SU-DHL-6 (cell line): ENCODE results near the gene C14orf132.

Experiments
- H2AFZ ChIP-seq: fragments of 200-600 bp; sonication (generic); 2 replicates; pipeline ENCODE4 v1.6.1; 2014; ENCODE audit warnings: low read depth, mild to moderate bottlenecking, moderate library complexity, mixed read lengths, antibody characterized with exemption, low read length; ENCODE audit not compliant: severe bottlenecking
- H3F3A ChIP-seq: fragments of 200-600 bp; shearing (Covaris generic); 2 replicates; pipeline ENCODE4 v1.6.0; 2016; ENCODE audit warnings: antibody characterized with exemption, mild to moderate bottlenecking; ENCODE audit not compliant: insufficient read depth
- H3K27ac ChIP-seq: fragments of 200-600 bp; sonication (generic); 2 replicates; pipeline ENCODE4 v1.5.1; 2016; ENCODE audit warnings: low read depth, mild to moderate bottlenecking, low read length, moderate library complexity, mixed read lengths
- H3K27me3 ChIP-seq: fragments of 200-600 bp; sonication (generic), shearing (Covaris generic); 2 replicates; pipeline ENCODE4 v1.6.0; 2014; ENCODE audit warnings: mild to moderate bottlenecking, low read length
- H3K36me3 ChIP-seq: fragments of 200-600 bp; sonication (generic); 2 replicates; pipeline ENCODE4 v1.6.1; 2014; ENCODE audit warnings: mild to moderate bottlenecking, low read length, mixed read lengths
- H3K4me2 ChIP-seq: fragments of 300-600, 200-600 bp; shearing (Covaris generic), sonication (generic); 2 replicates; pipeline ENCODE4 v1.6.0; 2014; ENCODE audit warnings: low read length, low read depth, mild to moderate bottlenecking; ENCODE audit not compliant: poor library complexity, severe bottlenecking
- H3K4me3 ChIP-seq: fragments of 200-600 bp; sonication (generic); 2 replicates; pipeline ENCODE4 v1.5.1; 2014; ENCODE audit warnings: antibody characterized with exemption, low read length, mild to moderate bottlenecking, mixed read lengths; ENCODE audit not compliant: insufficient read depth, poor library complexity, severe bottlenecking
- H3K79me2 ChIP-seq: fragments of 200-600 bp; sonication (generic); 2 replicates; pipeline ENCODE4 v1.6.1; 2014; ENCODE audit warnings: mild to moderate bottlenecking, low read length, moderate library complexity; ENCODE audit not compliant: insufficient read depth
- H3K9ac ChIP-seq: fragments of 200-600 bp; sonication (generic); 2 replicates; pipeline ENCODE4 v1.7.0; 2014; ENCODE audit warnings: mild to moderate bottlenecking, low read length
- H3K9me2 ChIP-seq: fragments of 200-600 bp; sonication (generic); replicated peaks from 2 replicates; pipeline ENCODE4 v1.6.1; 2014; ENCODE audit warnings: low read length; ENCODE audit not compliant: insufficient read depth
- H3K9me3 ChIP-seq: fragments of 200-600 bp; sonication (generic); 2 replicates; pipeline ENCODE4 v1.6.1; 2014; ENCODE audit warnings: low read length, mixed read lengths; ENCODE audit not compliant: insufficient read depth
- H4K20me1 ChIP-seq: fragments of 200-600 bp; sonication (generic); 2 replicates; pipeline ENCODE4 v1.6.1; 2014; ENCODE audit warnings: low read depth, mild to moderate bottlenecking, antibody characterized with exemption, low read length, moderate library complexity, mixed read lengths
- CTCF ChIP-seq: fragments of 200-600 bp; sonication (generic); IDR thresholded peaks from one replicate; pipeline ENCODE4 v1.5.1; 2017; ENCODE audit warnings: antibody characterized with exemption, mild to moderate bottlenecking, low read length, moderate library complexity; ENCODE audit not compliant: insufficient read depth, poor library complexity, severe bottlenecking
- EZH2phosphoT487 ChIP-seq: fragments of 200-600 bp; sonication (generic), shearing (Covaris generic); conservative IDR thresholded peaks from 2 replicates; pipeline ENCODE4 v1.6.1; 2018; ENCODE audit warnings: mild to moderate bottlenecking, antibody characterized with exemption, low read length, moderate library complexity, mixed read lengths

Gene C14orf132

GRCh38 chr14:96083667-96084320 is 44.6 kb downstream of the C14orf132 start:
- Histone ChIP-seq H3K9me2 (no peaks in the 10 kb centered on the region), H3K79me2 (no peaks in the 10 kb centered on the region), H3K4me3 (no peak overlapping the region), H3K27ac (no peak overlapping the region), H2AFZ (no peak overlapping the region), H3K27me3 (no peaks in the 10 kb centered on the region), H3K4me2 (no peak overlapping the region), H3K9ac (no peak overlapping the region), H3K9me3 (no peaks in the 10 kb centered on the region), H4K20me1 (no peaks in the 10 kb centered on the region), H3K36me3 (no peaks in the 10 kb centered on the region), H3F3A (no peaks in the 10 kb centered on the region)
- TF ChIP-seq EZH2phosphoT487 (no peak), CTCF (no peak)

GRCh38 chr14:96084796-96085195 is 45.6 kb downstream of the C14orf132 start:
- TF ChIP-seq CTCF (no peak), EZH2phosphoT487 (no peak)
- Histone ChIP-seq H2AFZ (no peak overlapping the region), H3K9me2 (no peaks in the 10 kb centered on the region), H3F3A (no peaks in the 10 kb centered on the region), H4K20me1 (no peaks in the 10 kb centered on the region), H3K4me3 (no peak overlapping the region), H3K79me2 (no peaks in the 10 kb centered on the region), H3K27me3 (no peaks in the 10 kb centered on the region), H3K9me3 (no peaks in the 10 kb centered on the region), H3K27ac (no peak overlapping the region), H3K9ac (no peak overlapping the region), H3K4me2 (no peak overlapping the region), H3K36me3 (no peaks in the 10 kb centered on the region)

GRCh38 chr14:96085369-96085768 is 46.2 kb downstream of the C14orf132 start:
- Histone ChIP-seq H3K9ac (no peak overlapping the region), H3K9me3 (no peaks in the 10 kb centered on the region), H3K27ac (no peak overlapping the region), H3K36me3 (no peaks in the 10 kb centered on the region), H3K79me2 (no peaks in the 10 kb centered on the region), H2AFZ (no peak overlapping the region), H3K4me2 (no peak overlapping the region), H3K9me2 (no peaks in the 10 kb centered on the region), H3K27me3 (no peaks in the 10 kb centered on the region), H4K20me1 (no peaks in the 10 kb centered on the region), H3F3A (no peaks in the 10 kb centered on the region), H3K4me3 (no peak overlapping the region)
- TF ChIP-seq CTCF = no peak
- no peak for TF ChIP-seq EZH2phosphoT487
